HG03457 (cell line): ENCODE data around the gene CCDC85B.

ENCODE experiments used
- ATAC-seq: cut with Tn5 transposase; IDR thresholded peaks from one replicate; pipeline ENCODE4 v1.9.1; 2021; ENCODE audit warnings: moderate number of reproducible peaks; ENCODE audit not compliant: unreplicated experiment

The CCDC85B gene

DNA sequence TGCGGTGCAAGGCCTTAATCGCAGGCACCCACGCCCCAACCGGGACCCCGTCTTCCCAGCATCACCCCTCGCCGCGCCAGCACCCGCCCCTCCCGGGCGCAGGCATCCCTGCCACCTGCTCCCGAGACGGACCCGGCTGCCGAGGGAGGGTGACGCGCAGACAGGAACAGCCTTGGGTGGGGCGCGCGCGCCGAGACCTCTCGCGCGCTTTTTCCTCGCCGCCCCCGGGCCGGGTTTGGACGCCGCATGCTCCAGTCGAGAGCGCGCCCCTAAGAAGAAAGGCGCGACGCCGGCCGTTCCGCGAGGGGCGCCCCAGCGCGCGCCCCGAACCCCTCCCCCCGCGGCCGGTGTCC is 33.0 kb upstream of the CCDC85B start:
- ATAC-seq: no peak

DNA sequence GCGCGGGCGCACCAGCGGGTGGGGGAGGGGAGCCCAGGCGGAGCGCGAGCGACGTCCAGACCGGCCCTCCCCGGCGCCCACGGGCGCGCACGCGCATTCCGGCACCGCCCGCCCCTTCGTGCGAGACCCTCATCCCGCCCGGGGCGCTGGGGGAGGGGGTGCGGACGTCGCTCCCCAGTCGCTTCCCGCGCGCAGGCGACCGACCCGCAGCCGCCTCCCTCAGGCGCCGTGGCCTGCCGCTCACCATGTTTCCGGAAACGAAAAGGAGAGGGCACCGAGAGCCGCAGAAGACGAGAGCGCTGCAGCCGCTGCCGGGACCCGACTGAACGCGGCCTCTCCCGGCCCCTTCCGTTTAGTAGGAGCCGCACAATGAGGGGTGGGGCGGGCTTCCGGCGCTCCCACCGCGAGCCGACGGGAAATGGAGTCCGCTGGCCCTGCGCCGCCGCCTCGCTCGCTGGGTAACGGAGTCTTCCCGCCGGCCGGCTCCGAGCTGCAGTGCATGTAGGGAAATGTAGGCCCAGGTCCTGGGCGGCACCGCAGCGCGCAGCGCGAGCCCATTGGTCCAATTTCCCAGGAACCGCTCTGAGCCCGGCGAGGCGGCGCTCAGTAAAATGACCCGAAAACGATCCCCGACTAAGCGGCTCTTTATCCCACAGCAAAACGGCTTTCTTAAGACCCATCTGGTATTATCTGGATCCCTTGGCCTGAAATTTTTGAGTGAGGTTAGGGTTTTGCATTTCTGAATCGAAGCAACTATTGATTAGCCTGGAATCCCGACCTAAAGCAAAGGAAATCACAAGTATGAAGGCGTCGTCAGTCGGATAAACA is 32.4 kb upstream of the CCDC85B start, which contains the start of gene CFL1:
CFL1 (minus strand) TSS at position 328 of the 828 bp plus-strand sequence; CDS start at position 247, 81 bp downstream.
- ATAC-seq: peak; percentile 36

DNA sequence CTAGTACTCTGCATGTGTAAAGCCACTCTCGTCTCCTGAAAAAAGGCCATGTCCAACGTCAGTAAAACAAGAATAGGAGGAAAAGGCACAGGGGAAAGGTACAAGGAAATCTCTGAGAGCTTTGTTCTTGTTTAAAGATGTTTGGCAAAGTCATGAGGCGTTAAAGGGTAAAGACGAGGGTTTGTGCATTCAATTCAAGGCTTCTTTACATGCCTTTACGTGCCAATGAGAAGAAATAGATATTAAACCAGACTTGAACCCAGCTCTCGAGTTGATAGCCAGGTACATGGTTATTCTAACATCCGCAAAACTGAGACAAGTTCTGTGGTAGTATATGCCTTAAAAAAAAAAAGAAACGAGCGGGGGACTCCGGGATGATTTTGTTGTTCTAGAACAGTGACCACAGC is 31.8 kb upstream of the CCDC85B start:
- no peak for ATAC-seq

DNA sequence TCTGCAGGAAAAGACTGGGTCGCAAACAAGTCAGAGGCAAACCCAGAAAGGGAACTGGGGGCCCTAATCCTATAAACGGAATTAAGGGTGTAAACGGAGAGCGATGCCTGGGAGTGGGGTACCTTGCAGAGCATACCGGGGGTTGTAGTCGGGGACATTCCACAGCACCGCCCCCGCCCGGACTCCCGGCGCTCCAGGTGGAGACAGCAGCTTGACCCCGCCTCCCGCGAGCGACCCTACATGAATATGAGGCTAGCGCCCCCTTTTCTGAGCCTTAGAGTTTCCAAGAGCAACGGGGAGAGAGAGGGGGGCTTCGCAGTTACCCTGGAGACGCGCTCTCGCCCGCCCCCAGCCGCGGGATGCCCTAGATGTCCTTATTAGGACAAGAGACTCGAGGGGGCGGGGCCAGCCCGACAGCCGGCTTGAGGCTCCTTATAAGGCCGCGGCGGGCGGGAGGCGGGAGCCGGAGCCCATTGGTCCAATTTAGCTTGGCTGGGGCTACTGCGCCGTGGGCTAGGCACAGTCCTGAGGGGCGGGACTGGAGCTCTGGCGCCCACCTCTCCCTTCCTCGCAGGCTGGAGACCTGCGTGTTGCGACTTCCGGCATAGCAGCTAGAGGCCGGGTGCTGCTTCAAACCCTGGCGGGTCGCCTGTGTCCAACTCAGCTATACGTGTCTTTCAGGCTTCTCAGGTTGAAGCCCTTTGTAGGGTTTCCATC is 31.2 kb upstream of the CCDC85B start:
- peak; percentile 44 for ATAC-seq

DNA sequence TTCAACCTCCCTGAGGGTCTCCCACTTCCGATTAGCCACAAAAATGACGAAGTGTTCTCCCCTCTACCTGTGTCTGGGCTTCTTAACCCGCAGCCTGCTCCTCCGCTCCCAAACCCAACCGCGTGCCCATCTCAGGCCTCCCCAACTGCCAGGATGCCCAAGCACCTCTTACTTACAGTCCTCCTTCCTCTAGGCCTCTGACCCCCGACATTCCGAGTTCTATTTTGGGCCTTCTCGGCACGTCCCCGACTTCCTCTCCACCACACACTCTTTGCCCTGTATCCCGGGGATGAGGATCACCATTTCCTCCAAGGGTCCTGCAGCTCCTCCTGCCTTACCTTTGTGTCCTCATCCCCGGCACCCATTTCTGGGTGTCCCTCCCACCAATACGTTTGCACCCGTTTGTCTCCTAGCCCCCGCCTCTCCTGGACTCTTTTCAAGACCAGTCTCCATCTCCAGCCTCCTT is 30.6 kb upstream of the CCDC85B start:
- no peak for ATAC-seq

DNA sequence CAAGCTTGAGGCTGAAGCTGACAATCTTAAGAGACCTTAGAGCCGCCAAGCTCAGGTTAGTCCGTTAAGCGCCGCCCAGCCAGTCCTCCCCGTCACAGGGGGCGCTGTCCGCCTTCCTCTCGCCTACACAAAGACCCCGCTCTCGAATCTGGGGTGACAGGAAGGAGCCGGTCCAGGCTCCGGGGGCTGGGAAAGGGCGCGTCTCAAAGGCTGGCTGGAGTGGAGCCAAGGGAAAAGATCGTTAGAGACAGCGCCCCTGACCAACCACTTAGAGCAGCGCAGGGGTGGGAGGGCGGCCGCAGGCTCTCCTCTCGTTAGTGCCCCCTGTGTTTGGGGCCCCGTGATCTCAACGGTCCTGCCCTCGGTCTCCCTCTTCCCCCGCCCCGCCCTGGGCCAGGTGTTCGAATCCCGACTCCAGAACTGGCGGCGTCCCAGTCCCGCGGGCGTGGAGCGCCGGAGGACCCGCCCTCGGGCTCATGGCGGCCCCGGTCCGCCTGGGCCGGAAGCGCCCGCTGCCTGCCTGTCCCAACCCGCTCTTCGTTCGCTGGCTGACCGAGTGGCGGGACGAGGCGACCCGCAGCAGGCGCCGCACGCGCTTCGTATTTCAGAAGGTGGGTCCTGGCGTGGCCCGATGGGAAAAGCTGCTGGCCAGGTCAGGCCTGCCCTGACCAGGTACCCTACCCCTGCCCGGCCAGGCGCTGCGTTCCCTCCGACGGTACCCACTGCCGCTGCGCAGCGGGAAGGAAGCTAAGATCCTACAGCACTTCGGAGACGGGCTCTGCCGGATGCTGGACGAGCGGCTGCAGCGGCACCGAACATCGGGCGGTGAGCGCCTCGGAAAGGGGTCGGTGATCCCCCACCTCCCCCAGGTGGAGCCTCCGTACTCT is 30.0 kb upstream of the CCDC85B start, which contains the start of gene MUS81:
MUS81 (plus strand) TSS at position 156 of the 887 bp plus-strand sequence; CDS start at position 477, 321 bp downstream.
- ATAC-seq: no peak

DNA sequence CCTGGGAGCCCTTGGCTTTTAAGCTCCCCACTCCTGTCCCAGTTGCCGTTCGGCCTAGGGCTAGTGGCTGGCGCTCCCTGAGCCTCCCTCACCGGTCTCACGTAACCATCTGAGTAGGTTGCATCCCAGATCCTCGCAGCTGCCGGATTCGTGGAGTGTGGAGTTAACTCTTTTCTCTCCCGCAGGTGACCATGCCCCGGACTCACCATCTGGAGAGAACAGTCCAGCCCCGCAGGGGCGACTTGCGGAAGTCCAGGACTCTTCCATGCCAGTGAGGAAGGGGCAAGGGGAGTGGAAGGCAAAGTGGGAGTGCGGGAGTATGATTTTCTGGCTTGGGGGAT is 29.3 kb upstream of the CCDC85B start:
- no peak for ATAC-seq

DNA sequence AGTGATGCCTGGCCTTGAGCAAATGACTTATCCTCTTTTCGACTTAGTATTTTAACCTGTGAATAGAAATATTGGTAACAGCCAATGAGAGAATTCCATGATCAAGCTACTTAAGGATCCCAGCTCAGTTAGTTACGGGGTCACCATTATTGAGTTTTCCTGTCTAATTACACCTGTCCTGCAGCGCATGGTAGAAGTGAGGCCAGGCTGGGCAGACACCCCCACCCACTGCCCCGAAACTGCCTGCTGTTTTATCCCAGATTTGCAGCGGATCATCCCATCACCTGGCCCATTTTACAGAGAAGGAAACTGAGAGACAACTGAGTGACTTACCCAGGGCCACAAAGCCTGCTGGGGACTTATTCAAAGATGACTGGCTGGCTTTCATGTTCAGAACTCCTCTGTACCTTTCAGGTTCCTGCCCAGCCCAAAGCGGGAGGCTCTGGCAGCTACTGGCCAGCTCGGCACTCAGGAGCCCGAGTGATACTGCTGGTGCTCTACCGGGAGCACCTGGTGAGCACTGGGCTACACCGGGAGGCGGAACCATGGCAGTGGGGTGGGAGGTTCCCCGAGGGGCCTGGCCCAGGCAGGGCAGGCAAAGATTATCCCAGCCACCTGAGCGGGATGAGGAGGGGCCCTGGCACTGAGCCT is 28.8 kb upstream of the CCDC85B start:
- ATAC-seq: no peak

DNA sequence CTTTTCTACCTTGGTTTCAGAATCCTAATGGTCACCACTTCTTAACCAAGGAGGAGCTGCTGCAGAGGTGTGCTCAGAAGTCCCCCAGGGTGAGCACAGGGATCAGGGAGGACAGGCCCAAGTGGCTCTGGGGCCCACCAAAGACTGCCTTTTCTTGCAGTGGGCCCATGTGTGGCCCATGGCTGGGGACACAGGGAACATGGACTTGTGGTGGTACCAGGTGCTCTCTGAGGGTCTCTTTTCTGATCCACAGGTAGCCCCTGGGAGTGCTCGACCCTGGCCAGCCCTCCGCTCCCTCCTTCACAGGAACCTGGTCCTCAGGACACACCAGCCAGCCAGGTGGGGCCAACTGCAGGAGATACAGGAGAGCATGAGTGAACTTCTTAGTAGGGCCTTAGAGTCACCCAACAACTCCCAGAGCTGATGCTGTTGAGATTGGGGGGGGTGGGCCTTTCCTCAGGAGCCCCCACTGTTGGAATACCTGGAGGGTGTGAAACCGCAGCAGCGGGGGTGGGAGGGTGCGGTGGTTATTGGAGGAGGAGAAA is 28.2 kb upstream of the CCDC85B start:
- ATAC-seq: no peak

DNA sequence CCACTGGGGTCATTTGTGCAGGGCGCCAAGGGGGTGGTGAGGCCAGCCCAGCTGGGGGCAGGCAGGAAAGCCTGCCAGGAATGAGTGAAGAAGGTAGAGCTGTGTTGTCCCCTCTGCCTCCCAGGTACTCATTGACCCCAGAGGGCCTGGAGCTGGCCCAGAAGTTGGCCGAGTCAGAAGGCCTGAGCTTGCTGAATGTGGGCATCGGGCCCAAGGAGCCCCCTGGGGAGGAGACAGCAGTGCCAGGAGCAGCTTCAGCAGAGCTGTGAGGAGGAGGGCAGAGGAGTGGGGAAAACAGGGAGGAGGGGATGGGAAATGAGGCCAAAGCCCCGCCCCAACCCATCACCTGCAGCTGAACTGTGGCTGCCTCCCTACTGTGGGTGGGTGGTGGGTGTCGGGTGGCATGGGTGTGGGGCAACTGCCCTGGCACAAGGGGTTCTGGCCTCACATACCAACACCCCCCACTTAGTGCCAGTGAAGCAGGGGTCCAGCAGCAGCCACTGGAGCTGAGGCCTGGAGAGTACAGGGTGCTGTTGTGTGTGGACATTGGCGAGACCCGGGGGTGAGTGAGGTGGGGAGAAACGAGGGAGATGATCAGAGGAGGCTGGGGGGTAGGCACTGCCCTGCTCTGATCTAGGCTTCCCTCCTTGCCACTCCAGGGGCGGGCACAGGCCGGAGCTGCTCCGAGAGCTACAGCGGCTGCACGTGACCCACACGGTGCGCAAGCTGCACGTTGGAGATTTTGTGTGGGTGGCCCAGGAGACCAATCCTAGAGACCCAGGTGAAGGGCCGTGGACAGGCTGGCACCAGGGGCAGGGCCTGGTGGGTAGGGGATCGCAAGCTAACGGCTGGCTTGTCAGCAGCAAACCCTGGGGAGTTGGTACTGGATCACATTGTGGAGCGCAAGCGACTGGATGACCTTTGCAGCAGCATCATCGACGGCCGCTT is 27.3 kb upstream of the CCDC85B start:
- no peak for ATAC-seq

DNA sequence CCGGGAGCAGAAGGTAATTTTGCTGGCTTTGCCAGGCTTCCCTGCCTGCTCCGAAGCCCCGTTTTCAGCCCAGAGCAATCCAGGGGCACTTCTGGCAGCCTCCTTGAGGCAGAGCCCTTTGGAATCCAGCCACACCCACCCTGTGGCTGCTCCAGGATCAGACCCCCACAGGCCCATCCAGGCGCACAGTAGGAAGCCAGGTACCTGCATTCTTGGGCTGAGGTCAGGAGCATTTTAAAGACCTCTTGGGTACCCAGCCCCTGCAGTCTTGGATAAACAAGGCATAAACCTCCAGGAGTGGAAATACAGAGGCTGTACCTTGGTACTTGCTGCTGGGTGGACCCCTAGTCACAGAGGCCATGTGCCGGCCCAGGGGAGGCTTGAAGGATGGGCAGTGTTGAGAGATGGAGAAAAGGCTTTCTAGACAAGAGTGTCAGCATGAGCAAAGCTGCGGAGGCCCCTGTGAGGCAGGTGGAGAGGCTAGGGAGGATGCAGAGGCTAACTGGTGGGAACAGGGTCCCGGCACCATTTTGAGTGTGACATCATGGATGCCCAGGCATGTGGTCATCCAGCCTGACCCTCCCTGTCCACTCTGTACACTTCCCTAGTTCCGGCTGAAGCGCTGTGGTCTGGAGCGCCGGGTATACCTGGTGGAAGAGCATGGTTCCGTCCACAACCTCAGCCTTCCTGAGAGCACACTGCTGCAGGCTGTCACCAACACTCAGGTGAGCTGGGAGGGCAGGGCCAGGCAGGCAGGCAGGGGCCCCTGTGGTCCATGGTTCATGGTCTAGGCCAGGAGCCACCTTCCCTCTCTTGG is 26.4 kb upstream of the CCDC85B start:
- no peak for ATAC-seq

DNA sequence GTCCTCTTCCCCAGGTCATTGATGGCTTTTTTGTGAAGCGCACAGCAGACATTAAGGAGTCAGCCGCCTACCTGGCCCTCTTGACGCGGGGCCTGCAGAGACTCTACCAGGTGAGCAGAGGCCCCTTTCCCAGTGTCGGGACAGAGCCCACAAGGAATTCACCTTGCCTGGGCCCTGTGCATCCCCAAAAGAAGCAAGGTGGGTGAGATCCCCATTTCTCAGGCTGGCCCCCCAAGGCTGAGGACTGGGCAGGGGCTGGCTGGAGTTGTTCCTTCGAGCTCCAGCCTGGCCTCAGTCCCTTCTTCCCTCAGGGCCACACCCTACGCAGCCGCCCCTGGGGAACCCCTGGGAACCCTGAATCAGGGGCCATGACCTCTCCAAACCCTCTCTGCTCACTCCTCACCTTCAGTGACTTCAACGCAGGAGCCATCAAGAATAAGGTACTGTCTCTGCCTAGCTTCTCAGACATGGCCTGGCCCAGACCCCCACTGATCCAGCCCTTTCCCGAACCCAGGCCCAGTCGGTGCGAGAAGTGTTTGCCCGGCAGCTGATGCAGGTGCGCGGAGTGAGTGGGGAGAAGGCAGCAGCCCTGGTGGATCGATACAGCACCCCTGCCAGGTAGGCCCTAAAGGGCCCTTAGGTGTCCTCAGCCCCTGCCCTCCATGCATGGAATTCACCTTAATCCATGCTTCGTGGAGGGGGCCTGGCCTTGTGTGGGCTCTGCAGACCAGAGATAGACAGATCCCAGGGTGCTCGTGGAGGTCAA is 25.6 kb upstream of the CCDC85B start:
- ATAC-seq: no peak

DNA sequence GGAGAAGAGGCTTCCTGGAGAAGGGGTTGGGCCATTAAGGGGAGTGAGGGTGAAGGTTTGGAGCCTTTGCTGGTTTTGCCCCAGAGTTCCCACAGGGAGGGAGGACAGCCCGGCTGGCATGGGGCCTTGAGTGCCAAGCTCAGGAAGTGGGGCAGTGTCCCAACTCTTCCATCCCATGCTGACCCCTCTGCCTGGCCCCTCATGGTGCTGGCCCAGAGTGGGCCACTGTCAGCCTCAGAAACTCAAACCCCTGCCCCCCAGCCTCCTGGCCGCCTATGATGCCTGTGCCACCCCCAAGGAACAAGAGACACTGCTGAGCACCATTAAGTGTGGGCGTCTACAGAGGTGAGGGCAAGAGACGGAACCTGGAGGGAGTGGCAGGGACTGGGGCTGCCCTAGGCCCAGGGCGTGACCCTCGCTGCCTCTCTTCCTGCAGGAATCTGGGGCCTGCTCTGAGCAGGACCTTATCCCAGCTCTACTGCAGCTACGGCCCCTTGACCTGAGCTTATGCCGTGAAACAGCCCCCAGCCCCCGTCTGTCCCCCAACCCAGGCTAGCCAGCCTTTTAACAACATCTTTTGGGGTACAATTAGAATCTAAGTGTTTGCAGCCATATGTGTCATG is 24.8 kb upstream of the CCDC85B start:
- no peak for ATAC-seq

DNA sequence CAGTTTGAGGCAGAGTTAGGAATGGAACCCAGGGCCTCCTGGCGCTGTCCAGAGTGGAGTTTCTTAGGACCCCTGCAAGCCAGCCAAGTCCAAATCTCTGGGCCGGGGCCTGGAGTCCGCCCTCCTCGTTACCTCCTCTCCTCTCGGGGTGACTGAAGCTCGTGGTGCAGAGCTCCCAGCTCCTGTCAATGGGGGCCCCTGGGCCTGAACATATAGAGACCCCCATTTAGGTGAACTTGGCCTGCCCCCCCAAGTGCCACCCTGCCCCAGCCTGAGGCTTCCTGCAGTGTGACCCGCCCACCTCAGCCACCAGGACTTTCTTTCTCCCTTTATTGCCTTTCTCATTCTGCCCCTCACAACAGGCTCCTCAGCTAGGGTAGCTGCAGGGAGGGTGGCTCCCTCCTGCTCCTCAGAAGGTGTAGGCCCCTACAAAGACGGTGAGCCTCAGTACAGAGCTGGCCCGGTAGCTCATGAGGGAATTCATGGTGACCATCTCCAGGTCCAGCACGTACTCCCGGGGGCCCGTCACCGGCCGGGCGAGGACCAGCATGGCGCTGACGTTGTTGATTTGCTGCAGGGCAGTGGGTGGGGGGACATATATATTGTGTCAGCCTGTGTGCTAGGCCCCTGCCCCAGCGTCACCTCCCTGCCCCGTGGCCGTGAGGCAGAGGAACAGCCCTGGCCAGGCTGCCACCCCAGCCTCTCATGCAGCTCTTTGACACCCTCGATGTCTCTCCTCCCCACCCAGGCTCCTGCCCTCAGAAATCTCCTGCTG is 23.8 kb upstream of the CCDC85B start:
- no peak for ATAC-seq

DNA sequence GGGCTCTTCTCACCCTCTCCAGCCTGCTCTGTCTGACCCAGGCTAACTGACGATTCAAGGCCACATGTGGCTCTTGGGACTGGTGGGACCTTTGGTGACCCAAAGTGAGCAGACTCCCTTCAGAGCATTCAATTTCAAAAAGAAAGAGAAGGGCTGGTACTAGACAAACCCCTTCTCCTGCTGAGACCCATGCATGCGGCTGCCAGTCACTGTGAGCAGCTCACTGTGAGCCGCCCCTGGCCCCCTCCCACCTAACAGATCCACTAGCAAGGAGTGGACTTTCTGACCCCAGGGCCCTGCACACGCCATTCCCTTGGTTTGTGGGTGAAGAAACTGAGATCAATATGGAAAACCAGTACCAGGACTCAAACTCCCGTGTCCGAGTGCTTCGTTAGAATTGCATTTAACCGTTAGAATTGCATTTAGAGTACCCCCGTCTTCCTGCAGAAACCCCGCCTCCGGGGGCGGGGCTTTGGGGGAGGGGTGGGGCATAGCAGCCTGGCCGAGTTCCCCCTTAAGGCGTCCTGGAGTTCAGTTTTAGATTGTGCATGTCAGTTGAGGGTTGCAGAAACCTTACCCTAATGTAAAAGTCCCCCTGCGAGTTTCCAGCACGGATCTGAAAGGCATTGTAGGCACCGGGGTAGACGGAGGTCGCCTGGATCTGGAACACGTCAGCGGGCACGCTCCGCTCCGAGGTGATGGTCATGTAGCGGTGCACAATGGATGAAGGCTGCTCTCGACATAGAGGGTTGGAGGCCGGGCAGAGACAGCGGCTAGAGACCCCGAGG is 23.0 kb upstream of the CCDC85B start:
- ATAC-seq: no peak
